ENCODE data around the gene TMEM151B.
"Not testable (repeated sequence)": the region's sequence is repeated elsewhere in the genome, so short reads cannot be mapped to it uniquely, and the experiment has no call there.

The TMEM151B gene

GRCh38 chr6:44339763-44340625, 69.7 kb downstream of the TMEM151B start:
- in situ Hi-C loops (cut with HindIII; ENCODE audit: low sequenced_read_pairs), result no loop called here
- TF ChIP-seq, protein P1, sequence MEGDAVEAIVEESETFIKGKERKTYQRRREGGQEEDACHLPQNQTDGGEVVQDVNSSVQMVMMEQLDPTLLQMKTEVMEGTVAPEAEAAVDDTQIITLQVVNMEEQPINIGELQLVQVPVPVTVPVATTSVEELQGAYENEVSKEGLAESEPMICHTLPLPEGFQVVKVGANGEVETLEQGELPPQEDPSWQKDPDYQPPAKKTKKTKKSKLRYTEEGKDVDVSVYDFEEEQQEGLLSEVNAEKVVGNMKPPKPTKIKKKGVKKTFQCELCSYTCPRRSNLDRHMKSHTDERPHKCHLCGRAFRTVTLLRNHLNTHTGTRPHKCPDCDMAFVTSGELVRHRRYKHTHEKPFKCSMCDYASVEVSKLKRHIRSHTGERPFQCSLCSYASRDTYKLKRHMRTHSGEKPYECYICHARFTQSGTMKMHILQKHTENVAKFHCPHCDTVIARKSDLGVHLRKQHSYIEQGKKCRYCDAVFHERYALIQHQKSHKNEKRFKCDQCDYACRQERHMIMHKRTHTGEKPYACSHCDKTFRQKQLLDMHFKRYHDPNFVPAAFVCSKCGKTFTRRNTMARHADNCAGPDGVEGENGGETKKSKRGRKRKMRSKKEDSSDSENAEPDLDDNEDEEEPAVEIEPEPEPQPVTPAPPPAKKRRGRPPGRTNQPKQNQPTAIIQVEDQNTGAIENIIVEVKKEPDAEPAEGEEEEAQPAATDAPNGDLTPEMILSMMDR (IDR thresholded peaks at IDR 0.05; ENCODE audit: low read depth, low read length, missing control alignments), result no peak
- H3K4me3 ChIP-seq (ENCODE audit: low read depth, low read length), result no peak overlapping the region
- DNase-seq (ENCODE audit: low read depth), result no peak

GRCh38 chr6:44341095-44341890, 71.0 kb downstream of the TMEM151B start:
- in situ Hi-C loops (cut with HindIII; ENCODE audit: low sequenced_read_pairs), result no loop called here
- TF ChIP-seq, protein P1 (IDR thresholded peaks at IDR 0.05; ENCODE audit: low read depth, low read length, missing control alignments), result no peak
- DNase-seq (ENCODE audit: low read depth), result no peak
- no peak overlapping the region for H3K4me3 ChIP-seq (ENCODE audit: low read depth, low read length)

GRCh38 chr6:44342052-44342451, 71.8 kb downstream of the TMEM151B start:
- in situ Hi-C loops (cut with HindIII; ENCODE audit: low sequenced_read_pairs), result no loop called here
- no peak for DNase-seq (ENCODE audit: low read depth)
- no peak overlapping the region for H3K4me3 ChIP-seq (ENCODE audit: low read depth, low read length)
- TF ChIP-seq, protein P1 (IDR thresholded peaks at IDR 0.05; ENCODE audit: low read depth, low read length, missing control alignments), result no peak

DNA sequence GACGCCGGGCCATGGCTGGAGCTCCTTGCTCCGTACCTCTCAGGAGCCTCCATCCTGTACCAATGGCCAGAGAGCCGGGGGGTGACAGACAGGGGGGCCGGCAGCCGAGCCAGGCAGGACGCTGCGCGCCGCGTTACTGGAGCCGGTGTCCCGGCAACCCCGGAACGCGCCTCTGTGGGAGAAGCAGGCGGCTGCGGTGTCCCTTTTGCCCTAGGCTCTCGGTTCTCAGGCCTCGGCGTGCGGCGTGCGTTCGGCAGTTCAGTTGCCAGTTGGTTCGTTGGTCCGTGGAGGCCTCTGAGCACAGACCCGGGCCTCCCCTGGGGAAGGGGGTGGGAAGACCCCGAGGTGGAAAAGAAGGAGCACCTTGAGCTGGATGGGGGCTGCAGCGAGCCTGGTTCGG, 72.2 kb downstream of the TMEM151B start, which contains the start of gene SPATS1:
Gene SPATS1 (plus strand): TSS at position 162 of the 400 bp plus-strand sequence. CDS start 446 bp downstream, outside the sequence.
- in situ Hi-C loops (cut with HindIII; ENCODE audit: low sequenced_read_pairs), result no loop called here
- TF ChIP-seq, protein P1 (IDR thresholded peaks at IDR 0.05; ENCODE audit: low read depth, low read length, missing control alignments), result no peak
- DNase-seq (ENCODE audit: low read depth), result no peak
- no peak within 1 kb of the TSS for H3K4me3 ChIP-seq (ENCODE audit: low read depth, low read length)

- in situ Hi-C loops (cut with HindIII; ENCODE audit: low sequenced_read_pairs); DNase-seq (ENCODE audit: low read depth); H3K4me3 ChIP-seq (ENCODE audit: low read depth, low read length): not testable (repeated sequence)
Observed at GRCh38 chr6:44346818-44347217, 76.6 kb downstream of the TMEM151B start.

DNA sequence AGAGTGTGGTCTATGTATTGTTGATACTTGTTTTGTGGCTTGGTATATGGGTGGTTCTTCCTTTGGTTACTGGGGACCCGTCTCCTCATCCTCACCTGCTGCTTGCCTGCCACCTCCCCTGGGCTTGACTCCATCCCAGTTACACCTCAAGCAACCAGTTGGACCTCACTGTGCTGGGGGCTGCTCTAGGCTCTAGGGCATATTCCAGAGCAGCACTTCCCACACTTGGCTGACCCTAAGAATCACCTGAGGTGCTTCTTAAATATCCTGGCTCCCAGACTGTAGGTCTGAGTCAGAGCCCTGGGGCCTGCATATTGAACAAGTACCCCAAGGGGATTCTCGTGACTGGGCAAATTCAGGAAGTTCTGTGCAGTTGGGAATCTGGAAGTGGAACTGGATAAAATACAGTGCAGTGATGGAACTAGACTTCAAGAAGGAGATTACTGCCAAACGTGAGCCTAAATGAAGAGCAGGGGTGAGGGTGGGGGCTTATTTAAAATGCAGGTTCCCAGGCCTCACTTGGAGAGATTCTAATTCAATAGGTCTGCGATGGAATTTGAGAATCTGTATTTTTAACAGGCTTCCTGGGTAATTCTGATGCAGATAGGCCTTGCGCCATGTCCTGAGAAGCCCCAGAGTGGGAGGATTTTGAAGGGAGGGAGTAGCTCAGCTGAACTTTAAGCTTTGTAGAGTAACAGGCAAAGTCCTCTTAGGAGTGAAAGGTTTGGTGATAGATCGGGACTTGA, 79.8 kb downstream of the TMEM151B start:
- TF ChIP-seq, protein P1 (IDR thresholded peaks at IDR 0.05; ENCODE audit: low read depth, low read length, missing control alignments), result no peak
- in situ Hi-C loops (cut with HindIII; ENCODE audit: low sequenced_read_pairs), result no loop called here
- DNase-seq (ENCODE audit: low read depth), result no peak

GRCh38 chr6:44350650-44350994, 80.4 kb downstream of the TMEM151B start:
- in situ Hi-C loops (cut with HindIII; ENCODE audit: low sequenced_read_pairs); H3K4me3 ChIP-seq (ENCODE audit: low read depth, low read length); DNase-seq (ENCODE audit: low read depth): not testable (repeated sequence)

More for the DNA sequence above, 79.8 kb downstream of the TMEM151B start:
- H3K4me3 ChIP-seq (ENCODE audit: low read depth, low read length), result no peak overlapping the region
